HFFc6 (cell line): ENCODE measurements around the gene C4orf33. TPM values are rescaled to one million over a fixed set of nuclear protein-coding genes. Genes with fewer than 3 reads are reported as not detected.

ENCODE experiments used
- DNase-seq: peaks from one replicate; pipeline ENCODE4 v3.0.0-alpha.2; 2018
- H3K27ac Mint-ChIP-seq: 2 replicates; pipeline ENCODE4 v1.8.0; 2020; ENCODE audit warnings: mild to moderate bottlenecking, mixed read lengths
- H3K27me3 Mint-ChIP-seq: 2 replicates; pipeline ENCODE4 v1.8.0; 2021; ENCODE audit warnings: mild to moderate bottlenecking, moderate library complexity, mixed read lengths; ENCODE audit not compliant: insufficient read depth
- H3K36me3 Mint-ChIP-seq: 2 replicates; pipeline ENCODE4 v1.8.0; 2021; ENCODE audit warnings: low read depth, mixed read lengths
- H3K4me1 Mint-ChIP-seq: 2 replicates; pipeline ENCODE4 v1.8.0; 2020; ENCODE audit warnings: low read depth, mixed read lengths
- H3K4me3 Mint-ChIP-seq: 2 replicates; pipeline ENCODE4 v1.8.0; 2020; ENCODE audit warnings: mild to moderate bottlenecking, moderate library complexity, mixed read lengths
- H3K9me3 Mint-ChIP-seq: 2 replicates; pipeline ENCODE4 v1.8.0; 2020; ENCODE audit warnings: mild to moderate bottlenecking, mixed read lengths
- CTCF ChIP-seq: fragments of 200-600 bp; sonication (generic); IDR thresholded peaks from 2 replicates; pipeline ENCODE4 v1.5.0; 2021; ENCODE audit warnings: antibody characterized with exemption, mild to moderate bottlenecking
- total RNA-seq, 6 experiments: library from RNA; stranded (reverse); fragmentation: NEBNext Ultra II Directional; extraction: Animal tissue kit (Norgen Biotek cat#: 25700); gene quantifications; 2 replicates in 1 of 6; 3 replicates in 5 of 6; pipeline ENCODE4 v1.2.3, GENCODE V29; 2021

Gene C4orf33
- total RNA-seq, 6 experiments from 2014 or later: 7.6 to 10.3 (median 8.8) TPM

GRCh38 chr4:129129143-129129542, 33.2 kb downstream of the C4orf33 start:
- H3K4me3 Mint-ChIP-seq: no peak overlapping the region
- no peaks in the 10 kb centered on the region for H3K4me1 Mint-ChIP-seq
- TF ChIP-seq CTCF: no peak
- peaks cover 4% of the 10 kb centered on the region; the same call in 1 of the 2 replicates for H3K27me3 Mint-ChIP-seq
- no peak for DNase-seq
- H3K36me3 Mint-ChIP-seq: no peaks in the 10 kb centered on the region
- peaks cover 3% of the 10 kb centered on the region; the same call in 1 of the 2 replicates for H3K9me3 Mint-ChIP-seq
- no peak overlapping the region for H3K27ac Mint-ChIP-seq

DNA sequence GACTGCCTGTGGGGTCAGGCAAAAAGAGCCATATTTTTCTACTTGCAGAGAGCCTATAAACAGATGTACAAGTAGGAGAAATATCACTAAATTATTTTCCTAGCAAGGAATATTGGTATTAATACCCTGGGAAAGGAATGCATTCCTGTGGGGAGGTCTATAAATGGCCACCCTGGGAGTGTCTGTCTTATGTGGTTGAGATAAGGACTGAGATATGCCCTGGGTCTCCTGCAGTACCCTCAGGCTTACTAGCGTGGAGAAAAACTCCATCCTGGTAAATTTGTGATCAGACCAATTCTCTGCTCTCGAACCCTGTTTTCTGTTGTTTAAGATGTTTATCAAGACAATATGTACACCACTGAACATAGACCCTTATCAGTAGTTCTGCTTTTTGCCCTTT, 35.4 kb downstream of the C4orf33 start:
- DNase-seq: no peak
- Mint-ChIP-seq H3K27ac (no peak overlapping the region), H3K27me3 (no peaks in the 10 kb centered on the region), H3K4me3 (no peak overlapping the region), H3K36me3 (no peaks in the 10 kb centered on the region), H3K9me3 (peaks cover 3% of the 10 kb centered on the region; the same call in 1 of the 2 replicates), H3K4me1 (no peaks in the 10 kb centered on the region)
- no peak for TF ChIP-seq CTCF

DNA sequence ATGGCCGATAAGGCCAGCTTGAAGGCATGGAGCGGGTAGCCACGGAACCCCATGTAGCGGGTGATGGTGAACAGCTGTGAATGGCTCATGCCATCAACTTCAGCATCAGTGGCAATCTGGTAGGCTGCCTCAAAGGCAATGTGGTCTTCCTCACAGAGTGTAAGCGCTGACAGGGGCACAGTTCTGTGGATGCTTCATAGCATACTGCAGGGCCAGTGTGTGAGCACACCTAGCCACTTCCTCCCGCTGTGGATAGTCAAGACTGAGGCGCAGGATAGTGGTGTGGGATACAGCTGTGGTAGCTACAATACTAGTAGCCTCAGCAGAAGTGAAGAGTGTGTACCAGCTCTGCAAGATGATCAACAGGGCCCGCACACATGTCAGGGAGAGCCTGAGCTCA, 40.5 kb downstream of the C4orf33 start:
- no peak for TF ChIP-seq CTCF
- Mint-ChIP-seq H3K27me3 (peaks cover 3% of the 10 kb centered on the region; the same call in 1 of the 2 replicates), H3K4me3 (no peak overlapping the region), H3K9me3 (peaks cover 3% of the 10 kb centered on the region; the same call in 1 of the 2 replicates), H3K27ac (no peak overlapping the region), H3K4me1 (no peaks in the 10 kb centered on the region), H3K36me3 (no peaks in the 10 kb centered on the region)
- DNase-seq: no peak

- Mint-ChIP-seq H3K4me3 (no peak overlapping the region), H3K36me3 (no peaks in the 10 kb centered on the region), H3K9me3 (no peaks in the 10 kb centered on the region), H3K27me3 (peaks cover 3% of the 10 kb centered on the region; the same call in 1 of the 2 replicates), H3K4me1 (no peaks in the 10 kb centered on the region), H3K27ac (no peak overlapping the region)
- TF ChIP-seq CTCF: no peak
- DNase-seq: no peak
Observed at GRCh38 chr4:129138810-129139496, 43.0 kb downstream of the C4orf33 start.

DNA sequence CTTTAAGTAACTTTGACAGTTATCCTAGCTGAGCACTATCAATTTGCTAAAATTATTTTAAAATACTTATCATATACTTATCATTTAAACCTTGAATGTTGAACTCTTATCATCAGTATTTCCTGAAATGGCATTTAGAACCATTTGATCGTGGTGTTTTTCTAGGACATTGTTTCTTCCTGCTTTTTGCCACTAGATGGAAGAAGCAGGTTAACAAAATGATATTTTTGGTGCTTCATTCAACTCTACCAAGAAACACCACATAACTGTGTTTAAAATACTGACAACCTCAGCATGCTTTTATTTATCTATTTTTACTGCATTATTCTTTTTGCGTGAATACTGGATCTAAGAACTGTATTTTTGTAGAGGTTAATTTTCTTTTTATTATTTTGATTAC, 44.6 kb downstream of the C4orf33 start:
- Mint-ChIP-seq H3K4me3 (no peak overlapping the region), H3K9me3 (no peaks in the 10 kb centered on the region), H3K4me1 (peaks cover 12% of the 10 kb centered on the region), H3K36me3 (no peaks in the 10 kb centered on the region), H3K27ac (no peak overlapping the region), H3K27me3 (peaks cover 3% of the 10 kb centered on the region; the same call in 1 of the 2 replicates)
- TF ChIP-seq CTCF: peak; percentile 33
- no peak for DNase-seq
